Sigmoid colon (tissue), 7 donors: Measurements from ENCODE around the gene DNAI1. TPM values are rescaled to one million over a fixed set of nuclear protein-coding genes. Genes with fewer than 3 reads are reported as not detected.

Experiments
- DNase-seq: peaks from one replicate; pipeline ENCODE4 v3.0.0-alpha.2; 2019
- H3K27ac ChIP-seq, 4 donors: fragments of 200-600 bp; sonication (generic); one replicate each; pipeline ENCODE4 v1.5.1; 2016 to 2019; ENCODE audit warnings: mild to moderate bottlenecking in 1 of 4
- H3K27me3 ChIP-seq, 3 donors: fragments of 200-600 bp; sonication (generic); one replicate each; pipeline ENCODE4 v1.5.1; 2019; ENCODE audit warnings: mild to moderate bottlenecking in 1 of 3
- H3K36me3 ChIP-seq, 4 donors: fragments of 200-600 bp; sonication (generic); one replicate each; pipeline ENCODE4 v1.5.1; 2016 to 2019
- H3K4me1 ChIP-seq, 4 donors: fragments of 200-600 bp; sonication (generic); one replicate each; pipeline ENCODE4 v1.5.1; 2017 to 2019
- H3K4me3 ChIP-seq, 4 donors: fragments of 200-600 bp; sonication (generic); one replicate each; pipeline ENCODE4 v1.5.1; 2017 to 2019; ENCODE audit warnings: mild to moderate bottlenecking in 2 of 4, moderate library complexity in 1 of 4
- H3K9me3 ChIP-seq, 4 donors: fragments of 200-600 bp in 3 of 4; sonication (generic) in 3 of 4; one replicate each; pipeline versions ENCODE4 v1.5.1 to v1.6.1; 2013 to 2019
- CTCF ChIP-seq, 4 experiments: fragments of 450-650 bp in 3 of 4; fragments of 200-600 bp in 1 of 4; IDR thresholded peaks; one replicate each; pipeline ENCODE4 v1.5.1; 2016 to 2019; ENCODE audit warnings: antibody characterized with exemption in 4 of 4, mild to moderate bottlenecking in 3 of 4, moderate library complexity in 2 of 4
- EP300 ChIP-seq, 4 donors: sonication (generic); formaldehyde crosslinking; IDR thresholded peaks; one replicate each; pipeline ENCODE4 v1.6.1; 2017; ENCODE audit warnings: antibody characterized with exemption in 4 of 4
- POLR2A ChIP-seq, 2 donors: fragments of 450-650 bp; IDR thresholded peaks; one replicate each; pipeline ENCODE4 v1.6.1; 2016; ENCODE audit warnings: antibody characterized with exemption in 2 of 2, mild to moderate bottlenecking in 2 of 2, moderate library complexity in 2 of 2
- POLR2AphosphoS5 ChIP-seq, 4 donors: sonication (generic); formaldehyde crosslinking; IDR thresholded peaks; one replicate each; pipeline ENCODE4 v1.6.1; 2017; ENCODE audit warnings: antibody characterized with exemption in 4 of 4
- WGBS, 2 donors: extraction: QIAGEN DNeasy Blood & Tissue Kit; methylation state at CpG; one replicate each; pipeline ENCODE4 v1.1.7; 2013; 5-methylcytosine and 5-hydroxymethylcytosine counted together
- intact Hi-C: fragments of 100-400 bp; cut with DNase I; formaldehyde crosslinking; loops from one replicate; pipeline ENCODE4 v1.15.1; 2023
- polyA plus RNA-seq, 3 donors: library from polyadenylated mRNA; stranded (reverse); fragments of 200-250 nt; gene quantifications; one replicate each; pipeline ENCODE4 v1.2.3, GENCODE V29; 2013
- total RNA-seq, 4 donors: library from RNA; depleted of rRNA; stranded (reverse); fragments of >200 nt; gene quantifications; one replicate each; pipeline ENCODE4 v1.1.0, GENCODE V29; 2016
- donor health status: healthy with polysubstance abuse.
- donor health status: Bipolar disorder and iron deficiency.
- donor health status: healthy.

Gene DNAI1
- total and polyA plus RNA-seq, 7 donors: under 0.01 to 0.01 TPM; not detected in 5

- no peak overlapping the region for H3K27ac ChIP-seq
- H3K36me3 ChIP-seq: no peaks in the 10 kb centered on the region
- peak; percentile 33 for DNase-seq
- 78 to 89% methylated on average over 2 of the region's 2 CpGs for WGBS, 2 donors
- H3K27me3 ChIP-seq: no peaks in the 10 kb centered on the region
- TF ChIP-seq EP300 (IDR thresholded peaks at IDR 0.05): no peak
- TF ChIP-seq CTCF (IDR thresholded peaks at IDR 0.05): no peak
- TF ChIP-seq POLR2A (IDR thresholded peaks at IDR 0.05): no peak
- TF ChIP-seq POLR2AphosphoS5 (IDR thresholded peaks at IDR 0.05): no peak
- intact Hi-C loops: loop anchor here (5.0 kb wide), 2 partner anchors 73 to 192 kb away; partner anchors contain the start of genes KIF24 and NUDT2
- peaks cover 0 to 13% (median 8%) of the 10 kb centered on the region in 4 donors for H3K4me1 ChIP-seq
- no peaks in the 10 kb centered on the region for H3K9me3 ChIP-seq
- no peak overlapping the region for H3K4me3 ChIP-seq
These were observed 60.9 kb downstream of the DNAI1 start for GRCh38 chr9:34519321-34520020.

GRCh38 chr9:34520096-34520495 is 61.5 kb downstream of the DNAI1 start:
- DNase-seq: peak; percentile 50
- intact Hi-C loops: loop anchor here (5.0 kb wide), 2 partner anchors 72 to 193 kb away; partner anchors contain the start of genes KIF24 and NUDT2
- H3K27ac ChIP-seq: no peak overlapping the region
- H3K4me1 ChIP-seq: peaks cover 0 to 13% (median 8%) of the 10 kb centered on the region in 4 donors
- no peak for TF ChIP-seq POLR2AphosphoS5 (IDR thresholded peaks at IDR 0.05)
- no peak for TF ChIP-seq CTCF (IDR thresholded peaks at IDR 0.05)
- no peak for TF ChIP-seq EP300 (IDR thresholded peaks at IDR 0.05)
- TF ChIP-seq POLR2A (IDR thresholded peaks at IDR 0.05): no peak
- no peaks in the 10 kb centered on the region for H3K36me3 ChIP-seq
- H3K4me3 ChIP-seq: no peak overlapping the region
- 87 to 88% methylated on average over 6 of the region's 6 CpGs for WGBS, 2 donors
- H3K27me3 ChIP-seq: no peaks in the 10 kb centered on the region
- no peaks in the 10 kb centered on the region for H3K9me3 ChIP-seq

GRCh38 chr9:34520505-34521385 is 62.1 kb downstream of the DNAI1 start:
- no peak for TF ChIP-seq CTCF (IDR thresholded peaks at IDR 0.05)
- no peak for TF ChIP-seq EP300 (IDR thresholded peaks at IDR 0.05)
- no peak for TF ChIP-seq POLR2AphosphoS5 (IDR thresholded peaks at IDR 0.05)
- TF ChIP-seq POLR2A (IDR thresholded peaks at IDR 0.05): no peak
- Histone ChIP-seq H3K4me3 (no peak overlapping the region), H3K27me3 (no peaks in the 10 kb centered on the region), H3K27ac (no peak overlapping the region), H3K9me3 (no peaks in the 10 kb centered on the region), H3K36me3 (no peaks in the 10 kb centered on the region), H3K4me1 (peaks cover 0 to 13% (median 8%) of the 10 kb centered on the region in 4 donors)
- intact Hi-C loops: loop anchor here (5.0 kb wide), 2 partner anchors 72 to 193 kb away; partner anchors contain the start of genes KIF24 and NUDT2
- WGBS, 2 donors: 92 to 93% methylated on average over 6 of the region's 6 CpGs
- DNase-seq: peak; percentile 41

GRCh38 chr9:34521406-34522045 is 62.9 kb downstream of the DNAI1 start:
- Histone ChIP-seq H3K4me1 (peaks cover 0 to 13% (median 8%) of the 10 kb centered on the region in 4 donors), H3K9me3 (no peaks in the 10 kb centered on the region), H3K27ac (no peak overlapping the region), H3K36me3 (no peaks in the 10 kb centered on the region), H3K4me3 (no peak overlapping the region), H3K27me3 (no peaks in the 10 kb centered on the region)
- 94 to 95% methylated on average over 11 of the region's 11 CpGs for WGBS, 2 donors
- intact Hi-C loops: loop anchor here (2.0 to 5.0 kb wide), 3 partner anchors 63 to 194 kb away; partner anchors contain the start of genes DNAI1, FAM219A, KIF24 and NUDT2
- no peak for TF ChIP-seq POLR2AphosphoS5 (IDR thresholded peaks at IDR 0.05)
- TF ChIP-seq POLR2A (IDR thresholded peaks at IDR 0.05): no peak
- no peak for TF ChIP-seq EP300 (IDR thresholded peaks at IDR 0.05)
- TF ChIP-seq CTCF (IDR thresholded peaks at IDR 0.05): no peak
- DNase-seq: peak; percentile 53
